ENCODE measurements around the gene SLC6A2. TPM values are rescaled to one million over a fixed set of nuclear protein-coding genes. Genes with fewer than 3 reads are reported as not detected.

SLC6A2 gene
- total RNA-seq, 2 experiments from 2014 or later: not detected

DNA sequence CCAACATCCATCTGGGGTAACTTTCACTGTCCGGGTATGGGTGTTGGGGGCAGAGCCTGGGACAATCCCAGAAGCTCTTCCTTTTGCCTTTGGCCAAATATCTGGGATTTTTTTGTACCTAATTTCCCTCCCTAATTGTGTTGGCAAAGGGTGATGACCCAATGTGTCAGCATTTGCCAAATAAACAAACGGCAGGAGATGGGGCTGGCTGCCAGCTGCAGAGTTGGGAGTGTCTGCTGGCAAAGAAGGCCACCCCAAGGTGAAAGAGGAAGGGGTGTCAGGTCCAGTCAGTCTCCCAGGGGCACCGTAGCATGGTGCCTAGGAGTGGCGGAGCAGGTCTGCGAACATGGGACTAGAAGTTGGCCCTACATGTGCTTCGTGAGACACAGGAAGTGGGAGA, 73.0 kb downstream of the SLC6A2 start:
- H4K20me1 ChIP-seq (ENCODE audit: insufficient read depth, low read length): no peaks in the 10 kb centered on the region
- BruUV-seq (replicated peaks): no TSS peak
- ChIA-PET POLR2A (no interaction called here), CTCF (ENCODE audit: unreplicated experiment) (no interaction called here)
- no peaks in the 10 kb centered on the region for H3K79me2 ChIP-seq (ENCODE audit: insufficient read depth, low read depth, low read length)
- H3K9me3 ChIP-seq (ENCODE audit: low read length): no peaks in the 10 kb centered on the region
- no peaks in the 10 kb centered on the region for H3K4me1 ChIP-seq (ENCODE audit: insufficient read depth, low read length, poor library complexity, severe bottlenecking)
- H3K36me3 ChIP-seq (ENCODE audit: insufficient read depth, low read length): no peaks in the 10 kb centered on the region
- no peak for TF ChIP-seq EZH2phosphoT487 (IDR thresholded peaks at IDR 0.05; ENCODE audit: borderline replicate concordance, low read depth, low read length)
- TF ChIP-seq CTCF (conservative IDR thresholded peaks at IDR 0.05; ENCODE audit: low read length): no peak
- no peaks in the 10 kb centered on the region for H3K9me2 ChIP-seq (ENCODE audit: insufficient read depth, low read length)
- no peak overlapping the region for H3K4me3 ChIP-seq (ENCODE audit: low read depth, low read length, poor library complexity, severe bottlenecking)
- no peak overlapping the region for H3K4me2 ChIP-seq (ENCODE audit: low read length)
- H3K27ac ChIP-seq (ENCODE audit: low read depth, low read length, poor library complexity, severe bottlenecking): no peak overlapping the region
- intact Hi-C loops (cut with micrococcal nuclease; ENCODE audit: unreplicated experiment): no loop called here
- DNase-seq (ENCODE audit: low spot score): no peak
- H2AFZ ChIP-seq (ENCODE audit: low read length): no peak overlapping the region

DNA sequence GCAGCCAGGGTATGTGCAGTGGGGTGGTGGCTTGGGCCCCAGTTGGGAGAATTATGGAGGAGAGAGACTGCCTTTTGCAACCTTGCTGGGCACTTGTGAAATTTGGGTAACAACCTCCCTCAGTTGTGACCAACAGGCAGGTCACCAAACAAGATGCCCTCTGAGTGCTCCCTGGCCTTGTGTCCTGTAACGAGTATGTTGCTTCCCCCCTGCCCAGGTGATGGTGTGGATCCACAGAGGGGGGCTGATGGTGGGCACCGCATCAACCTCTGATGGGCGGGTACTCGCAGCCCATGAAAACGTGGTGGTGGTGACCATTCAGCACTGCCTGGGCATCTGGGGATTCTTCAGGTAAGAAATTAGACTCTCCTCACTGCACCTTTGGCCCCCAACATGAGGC, 74.3 kb downstream of the SLC6A2 start:
- Histone ChIP-seq H3K4me3 (ENCODE audit: low read depth, low read length, poor library complexity, severe bottlenecking) (no peak overlapping the region), H3K4me1 (ENCODE audit: insufficient read depth, low read length, poor library complexity, severe bottlenecking) (no peaks in the 10 kb centered on the region), H3K79me2 (ENCODE audit: insufficient read depth, low read depth, low read length) (no peaks in the 10 kb centered on the region), H3K36me3 (ENCODE audit: insufficient read depth, low read length) (no peaks in the 10 kb centered on the region), H3K9me2 (ENCODE audit: insufficient read depth, low read length) (no peaks in the 10 kb centered on the region), H4K20me1 (ENCODE audit: insufficient read depth, low read length) (no peaks in the 10 kb centered on the region), H3K9me3 (ENCODE audit: low read length) (no peaks in the 10 kb centered on the region), H3K27ac (ENCODE audit: low read depth, low read length, poor library complexity, severe bottlenecking) (no peak overlapping the region), H2AFZ (ENCODE audit: low read length) (no peak overlapping the region), H3K4me2 (ENCODE audit: low read length) (no peak overlapping the region)
- ChIA-PET CTCF (ENCODE audit: unreplicated experiment) (no interaction called here), POLR2A (no interaction called here)
- no peak for DNase-seq (ENCODE audit: low spot score)
- intact Hi-C loops (cut with micrococcal nuclease; ENCODE audit: unreplicated experiment): no loop called here
- TF ChIP-seq EZH2phosphoT487 (IDR thresholded peaks at IDR 0.05; ENCODE audit: borderline replicate concordance, low read depth, low read length) (no peak), CTCF (conservative IDR thresholded peaks at IDR 0.05; ENCODE audit: low read length) (no peak)
- no TSS peak for BruUV-seq (replicated peaks)

DNA sequence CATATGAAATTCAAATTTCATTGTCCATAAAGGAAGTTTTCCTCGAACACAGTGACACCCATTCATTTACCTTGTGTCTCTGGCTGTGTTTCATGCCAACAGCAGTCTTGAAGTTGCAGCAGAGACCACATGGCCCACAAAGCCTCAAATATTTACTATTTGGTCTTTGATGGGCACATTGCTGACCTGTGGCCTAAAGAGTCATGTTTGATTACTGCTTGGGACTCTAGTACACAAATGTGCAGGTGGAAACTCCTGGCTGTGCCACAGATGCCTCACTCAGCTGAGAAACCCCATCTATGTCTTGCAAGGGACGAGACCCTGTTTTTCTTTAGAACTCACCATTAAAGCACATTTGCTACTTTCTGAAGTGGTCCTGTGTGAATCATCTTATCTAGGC, 76.7 kb downstream of the SLC6A2 start:
- no peak overlapping the region for H3K4me3 ChIP-seq (ENCODE audit: low read depth, low read length, poor library complexity, severe bottlenecking)
- intact Hi-C loops (cut with micrococcal nuclease; ENCODE audit: unreplicated experiment): no loop called here
- DNase-seq (ENCODE audit: low spot score): no peak
- no peaks in the 10 kb centered on the region for H3K36me3 ChIP-seq (ENCODE audit: insufficient read depth, low read length)
- no peak overlapping the region for H3K27ac ChIP-seq (ENCODE audit: low read depth, low read length, poor library complexity, severe bottlenecking)
- no peaks in the 10 kb centered on the region for H3K79me2 ChIP-seq (ENCODE audit: insufficient read depth, low read depth, low read length)
- no peaks in the 10 kb centered on the region for H3K9me3 ChIP-seq (ENCODE audit: low read length)
- no TSS peak for BruUV-seq (replicated peaks)
- H3K9me2 ChIP-seq (ENCODE audit: insufficient read depth, low read length): no peaks in the 10 kb centered on the region
- POLR2A ChIA-PET: no interaction called here
- no peaks in the 10 kb centered on the region for H4K20me1 ChIP-seq (ENCODE audit: insufficient read depth, low read length)
- H2AFZ ChIP-seq (ENCODE audit: low read length): no peak overlapping the region
- TF ChIP-seq CTCF (conservative IDR thresholded peaks at IDR 0.05; ENCODE audit: low read length): no peak
- no peak for TF ChIP-seq EZH2phosphoT487 (IDR thresholded peaks at IDR 0.05; ENCODE audit: borderline replicate concordance, low read depth, low read length)
- no peaks in the 10 kb centered on the region for H3K4me1 ChIP-seq (ENCODE audit: insufficient read depth, low read length, poor library complexity, severe bottlenecking)
- CTCF ChIA-PET (ENCODE audit: unreplicated experiment): no interaction called here
- H3K4me2 ChIP-seq (ENCODE audit: low read length): no peak overlapping the region
